OCI-M2 (cell line): ENCODE data around the gene UBR1.
"Not testable (repeated sequence)": the region's sequence is repeated elsewhere in the genome, so short reads cannot be mapped to it uniquely, and the experiment has no call there.

Source experiments
- DNase-seq: peaks from one replicate; lab custom pipeline; 2025; ENCODE audit not compliant: unreplicated experiment; lab: John Stamatoyannopoulos, UW

UBR1 gene

GRCh38 chr15:42918047-42918446, 187.8 kb downstream of the UBR1 start:
- DNase-seq = no peak

GRCh38 chr15:42915654-42916315, 190.1 kb downstream of the UBR1 start:
- DNase-seq = no peak

- DNase-seq = no peak
These were observed 190.9 kb downstream of the UBR1 start for GRCh38 chr15:42914728-42915497.

- DNase-seq = no peak
These were observed 194.7 kb downstream of the UBR1 start for GRCh38 chr15:42911058-42911592.

- no peak for DNase-seq
These were observed 197.3 kb downstream of the UBR1 start for GRCh38 chr15:42908538-42908937.

GRCh38 chr15:42903388-42904324, 202.2 kb downstream of the UBR1 start:
- no peak for DNase-seq

GRCh38 chr15:42893911-42894310, 211.9 kb downstream of the UBR1 start:
- not testable (repeated sequence) for DNase-seq
